H7 (cell line): Measurements from ENCODE around the gene ARG2. TPM values are rescaled to one million over a fixed set of nuclear protein-coding genes. Genes with fewer than 3 reads are reported as not detected.

Experiments used
- total RNA-seq: library from RNA; depleted of rRNA; stranded (reverse); fragments of >200 nt; shearing (Covaris generic); gene quantifications from 2 replicates; pipeline ENCODE4 v1.2.3, GENCODE V29; 2014; rRNA removed

Gene ARG2
- total RNA-seq, 1 experiment from 2014 or later: 32.1 TPM

Other genes starting within 250 kb of the ARG2 start
- not detected in 2 replicates for gene PLEK2, start 207.8 kb upstream of the ARG2 start, total RNA-seq
- 0.07 and 0.69 TPM in 2 replicates for gene TMEM229B, start 131.2 kb upstream of the ARG2 start, total RNA-seq
- gene PLEKHH1, start 86.6 kb upstream of the ARG2 start, total RNA-seq: 16.5 and 22.2 TPM in 2 replicates
- 8.2 and 8.8 TPM in 2 replicates for gene PIGH, start 19.7 kb upstream of the ARG2 start, total RNA-seq
- 61.2 and 65.3 TPM in 2 replicates for gene VTI1B, start 54.7 kb downstream of the ARG2 start, total RNA-seq
- 116 and 123 TPM in 2 replicates for gene RDH11, start 75.8 kb downstream of the ARG2 start, total RNA-seq
- gene RDH12, start 82.0 kb downstream of the ARG2 start, total RNA-seq: 0.48 and 1.1 TPM in 2 replicates
- 18.8 and 20.4 TPM in 2 replicates for gene ZFYVE26, start 196.7 kb downstream of the ARG2 start, total RNA-seq
- gene RAD51B, start 199.9 kb downstream of the ARG2 start, total RNA-seq: 9.6 and 9.9 TPM in 2 replicates